ENCODE results near the gene RBP5. TPM values are rescaled to one million over a fixed set of nuclear protein-coding genes. Genes with fewer than 3 reads are reported as not detected.

Gene RBP5
- total and polyA plus RNA-seq, 4 donors: 12.9 to 108 (median 63.6) TPM

Small RNAs within 50 kb of the gene (small RNA-seq; reads per million reads assigned to genes)
- gene RNU6-485P: not detected

Other genes starting within 250 kb of the RBP5 start
- 1 to 10 TPM; 2.0 to 3.6 TPM for gene LRRC23, start 224.1 kb downstream of the RBP5 start, total RNA-seq
- gene LRRC23, start 224.1 kb downstream of the RBP5 start, polyA plus RNA-seq: 1 to 10 TPM in 1 of 2 donors, under 1 TPM in 1; 0.92 to 2.3 TPM
- 1 to 10 TPM; 1.1 to 3.1 TPM for gene ENO2, start 214.3 kb downstream of the RBP5 start, total RNA-seq
- gene ENO2, start 214.3 kb downstream of the RBP5 start, polyA plus RNA-seq: 1 to 10 TPM; 1.3 to 1.6 TPM
- gene ATN1, start 200.9 kb downstream of the RBP5 start, total RNA-seq: 10 to 100 TPM in 1 of 2 donors, 1 to 10 TPM in 1; 3.6 to 10.2 TPM
- 10 to 100 TPM in 1 of 2 donors, 1 to 10 TPM in 1; 5.6 to 12.6 TPM for gene ATN1, start 200.9 kb downstream of the RBP5 start, polyA plus RNA-seq
- gene RNU7-1, start 185.1 kb downstream of the RBP5 start, total RNA-seq: not detected
- gene RNU7-1, start 185.1 kb downstream of the RBP5 start, polyA plus RNA-seq: not detected
- 10 to 100 TPM; 49.2 to 53.8 TPM for gene C12orf57, start 184.9 kb downstream of the RBP5 start, total RNA-seq
- 100 to 1,000 TPM in 1 of 2 donors, 10 to 100 TPM in 1; 77.7 to 193 TPM for gene C12orf57, start 184.9 kb downstream of the RBP5 start, polyA plus RNA-seq
- 10 to 100 TPM; 19.7 to 41.0 TPM for gene PTPN6, start 177.5 kb downstream of the RBP5 start, total RNA-seq
- 10 to 100 TPM; 15.2 to 19.4 TPM for gene PTPN6, start 177.5 kb downstream of the RBP5 start, polyA plus RNA-seq
- 10 to 100 TPM; 82.7 to 99.1 TPM for gene PHB2, start 158.2 kb downstream of the RBP5 start, total RNA-seq
- gene PHB2, start 158.2 kb downstream of the RBP5 start, polyA plus RNA-seq: 100 to 1,000 TPM; 107 to 133 TPM
- gene EMG1, start 158.0 kb downstream of the RBP5 start, total RNA-seq: 10 to 100 TPM; 14.7 to 18.0 TPM
- gene EMG1, start 158.0 kb downstream of the RBP5 start, polyA plus RNA-seq: 10 to 100 TPM; 11.5 to 28.6 TPM
- gene LPCAT3, start 110.4 kb downstream of the RBP5 start, total RNA-seq: 10 to 100 TPM; 57.7 to 96.5 TPM
- 10 to 100 TPM; 41.9 to 96.3 TPM for gene LPCAT3, start 110.4 kb downstream of the RBP5 start, polyA plus RNA-seq
- gene C1S, start 68.2 kb downstream of the RBP5 start, total RNA-seq: 1,000 to 10,000 TPM in 1 of 2 donors, 100 to 1,000 TPM in 1; 267 to 2,029 TPM
- gene C1S, start 68.2 kb downstream of the RBP5 start, polyA plus RNA-seq: 1,000 to 10,000 TPM; 1,439 to 1,696 TPM
- 1,000 to 10,000 TPM in 1 of 2 donors, 100 to 1,000 TPM in 1; 211 to 1,249 TPM for gene C1R, start 36.4 kb downstream of the RBP5 start, total RNA-seq
- gene C1R, start 36.4 kb downstream of the RBP5 start, polyA plus RNA-seq: 1,000 to 10,000 TPM; 1,058 to 1,822 TPM
- 100 to 1,000 TPM in 1 of 2 donors, 10 to 100 TPM in 1; 67.5 to 188 TPM for gene C1RL, start 19.7 kb downstream of the RBP5 start, total RNA-seq
- gene C1RL, start 19.7 kb downstream of the RBP5 start, polyA plus RNA-seq: 100 to 1,000 TPM; 104 to 145 TPM
- 10 to 100 TPM; 27.1 to 37.2 TPM for gene CLSTN3, start 1.5 kb upstream of the RBP5 start, total RNA-seq
- 10 to 100 TPM in 1 of 2 donors, 1 to 10 TPM in 1; 6.1 to 26.5 TPM for gene CLSTN3, start 1.5 kb upstream of the RBP5 start, polyA plus RNA-seq
- 10 to 100 TPM; 19.4 to 37.9 TPM for gene PEX5, start 60.8 kb upstream of the RBP5 start, total RNA-seq
- gene PEX5, start 60.8 kb upstream of the RBP5 start, polyA plus RNA-seq: 10 to 100 TPM in 1 of 2 donors, 1 to 10 TPM in 1; 5.7 to 26.2 TPM
- gene ACSM4, start 175.2 kb upstream of the RBP5 start, total RNA-seq: not detected
- gene ACSM4, start 175.2 kb upstream of the RBP5 start, polyA plus RNA-seq: not detected

All from liver (tissue), 5 donors.